IMR-90 (cell line): ENCODE results near the gene CD86. TPM values are rescaled to one million over a fixed set of nuclear protein-coding genes. Genes with fewer than 3 reads are reported as not detected.

Experiments
- ATAC-seq: fragments of 200-7000 bp; cut with Tn5 transposase; 2 replicates; pipeline ENCODE4 v1.9.1; 2020; ENCODE audit warnings: low read depth, mild to moderate bottlenecking, moderate library complexity
- BruUV-seq: library from RNA; stranded (reverse); fragments of 400-500 nt; replicated peaks from 2 replicates; lab custom pipeline; 2021; lab: Mats Ljungman, UMichigan
- CTCF ChIA-PET: fragments of 300-600 bp; formaldehyde crosslinking; extraction: SDS; loops from one replicate; lab custom pipeline; 2021; ENCODE audit warnings: antibody characterized with exemption; lab: Yijun Ruan, JAX
- POLR2A ChIA-PET: fragments of 300-600 bp; sonication (Branson Sonifier 250); formaldehyde crosslinking; loops from one replicate; lab custom pipeline; 2022; ENCODE audit warnings: antibody characterized with exemption; ENCODE audit not compliant: unreplicated experiment; lab: Charles Lee
- DNase-seq: peaks from one replicate; pipeline ENCODE4 v3.0.0; 2013
- H2AFZ ChIP-seq: replicated peaks from 2 replicates; pipeline ENCODE3; 2013; ENCODE audit warnings: low read length, mild to moderate bottlenecking; ENCODE audit not compliant: poor library complexity
- H2AK5ac ChIP-seq: 2 replicates; pipeline ENCODE4 v1.6.1; 2013; ENCODE audit warnings: low read depth, low read length, inconsistent platforms
- H2AK9ac ChIP-seq: replicated peaks from 2 replicates; pipeline ENCODE3; 2013; ENCODE audit warnings: mild to moderate bottlenecking, low read depth, low read length, moderate library complexity; ENCODE audit not compliant: poor library complexity
- H2BK120ac ChIP-seq: 2 replicates; pipeline ENCODE4 v1.6.1; 2013; ENCODE audit warnings: low read depth, low read length, inconsistent platforms
- H2BK15ac ChIP-seq: 3 replicates; pipeline ENCODE4 v1.6.1; 2013; ENCODE audit warnings: low read depth, low read length, inconsistent platforms
- H2BK20ac ChIP-seq: 2 replicates; pipeline ENCODE4 v1.6.1; 2013; ENCODE audit warnings: low read depth, mild to moderate bottlenecking, inconsistent platforms, low read length, moderate library complexity
- H2BK5ac ChIP-seq: 2 replicates; pipeline ENCODE4 v1.6.1; 2013; ENCODE audit warnings: mild to moderate bottlenecking, low read depth, low read length, inconsistent platforms; ENCODE audit not compliant: poor library complexity, severe bottlenecking
- H3K14ac ChIP-seq: replicated peaks from 2 replicates; pipeline ENCODE4 v1.6.1; 2013; ENCODE audit warnings: low read depth, low read length, inconsistent platforms
- H3K18ac ChIP-seq: 2 replicates; pipeline ENCODE4 v1.6.1; 2013; ENCODE audit warnings: low read depth, low read length, control low read depth
- H3K23ac ChIP-seq: 2 replicates; pipeline ENCODE4 v1.6.1; 2013; ENCODE audit warnings: low read depth, low read length, inconsistent platforms
- H3K27ac ChIP-seq: 2 replicates; pipeline ENCODE4 v1.5.1; 2013; ENCODE audit warnings: mild to moderate bottlenecking, control low read depth, low read length; ENCODE audit not compliant: insufficient read depth
- H3K27me3 ChIP-seq: 2 replicates; pipeline ENCODE4 v1.6.1; 2013; ENCODE audit warnings: low read length; ENCODE audit not compliant: control insufficient read depth, insufficient read depth
- H3K36me3 ChIP-seq: 2 replicates; pipeline ENCODE4 v1.6.1; 2013; ENCODE audit warnings: low read length, mixed read lengths; ENCODE audit not compliant: control insufficient read depth, insufficient read depth
- H3K4ac ChIP-seq: 2 replicates; pipeline ENCODE4 v1.6.1; 2013; ENCODE audit warnings: low read depth, low read length, inconsistent platforms
- H3K4me1 ChIP-seq: 2 replicates; pipeline ENCODE4 v1.6.1; 2013; ENCODE audit warnings: low read length, mixed read lengths; ENCODE audit not compliant: control insufficient read depth, insufficient read depth
- H3K4me2 ChIP-seq: 2 replicates; pipeline ENCODE4 v1.6.1; 2013; ENCODE audit warnings: low read depth, mild to moderate bottlenecking, control low read depth, low read length, moderate library complexity
- H3K4me3 ChIP-seq: 2 replicates; pipeline ENCODE4 v1.5.1; 2013; ENCODE audit warnings: low read depth, mild to moderate bottlenecking, control low read depth, low read length, moderate library complexity; ENCODE audit not compliant: insufficient read depth
- H3K56ac ChIP-seq: 2 replicates; pipeline ENCODE4 v1.6.1; 2013; ENCODE audit warnings: low read length, inconsistent platforms; ENCODE audit not compliant: insufficient read depth; ENCODE audit errors: extremely low read depth
- H3K79me1 ChIP-seq, 2 experiments: 2 replicates each; pipeline ENCODE4 v1.6.1; 2013; ENCODE audit warnings: low read length in 2 of 2, inconsistent platforms in 1 of 2, low read depth in 1 of 2
- H3K9ac ChIP-seq: 2 replicates; pipeline ENCODE4 v1.6.1; 2013; ENCODE audit warnings: low read depth, low read length, control low read depth
- H3K9me1 ChIP-seq: 2 replicates; pipeline ENCODE4 v1.6.1; 2013; ENCODE audit warnings: low read length, inconsistent platforms; ENCODE audit not compliant: insufficient read depth
- H3K9me3 ChIP-seq: 2 replicates; pipeline ENCODE4 v1.6.1; 2013; ENCODE audit warnings: low read length; ENCODE audit not compliant: control insufficient read depth, insufficient read depth
- H4K20me1 ChIP-seq: 2 replicates; pipeline ENCODE4 v1.6.1; 2013; ENCODE audit warnings: low read length, inconsistent platforms; ENCODE audit not compliant: insufficient read depth
- H4K5ac ChIP-seq: 2 replicates; pipeline ENCODE4 v1.6.1; 2013; ENCODE audit warnings: mild to moderate bottlenecking, low read depth, low read length, control low read depth
- H4K8ac ChIP-seq, 2 experiments: 2 replicates each; pipeline ENCODE4 v1.6.1; 2013; ENCODE audit warnings: low read depth in 2 of 2, low read length in 2 of 2, control low read depth in 1 of 2, inconsistent platforms in 1 of 2
- H4K91ac ChIP-seq: 2 replicates; pipeline ENCODE4 v1.6.1; 2013; ENCODE audit warnings: low read depth, low read length, inconsistent platforms; ENCODE audit not compliant: insufficient read depth
- BHLHE40 ChIP-seq: fragments of 150-350 bp; IDR thresholded peaks from 2 replicates; pipeline ENCODE4 v1.6.1; 2016; ENCODE audit warnings: mild to moderate bottlenecking, low read depth, low read length
- CEBPB ChIP-seq: IDR thresholded peaks from 2 replicates; pipeline ENCODE4 v1.6.1; 2012; ENCODE audit warnings: low read depth, low read length, improper control_type of control experiment
- MAZ ChIP-seq: IDR thresholded peaks from 2 replicates; pipeline ENCODE4 v1.6.1; 2012; ENCODE audit warnings: low read depth, mild to moderate bottlenecking, low read length, improper control_type of control experiment, moderate library complexity, borderline replicate concordance
- NFE2L2 ChIP-seq: fragments of 150-350 bp; IDR thresholded peaks from 2 replicates; pipeline ENCODE4 v1.6.1; 2016; ENCODE audit warnings: low read depth, mild to moderate bottlenecking, low read length
- WGBS, 2 experiments: methylation state at CpG; one replicate each; pipeline versions ENCODE4 v1.1.5 to v1.1.7; 2013; ENCODE audit warnings: missing lambda C conversion rate in 2 of 2; ENCODE audit not compliant: insufficient read length in 1 of 2; ENCODE audit errors: extremely low coverage in 2 of 2; 5-methylcytosine and 5-hydroxymethylcytosine counted together
- dilution Hi-C: fragments of 300-500 bp; cut with HindIII; formaldehyde crosslinking; loops from one replicate; pipeline ENCODE4 v1.14.3; 2018; ENCODE audit warnings: low sequenced_read_pairs; ENCODE audit not compliant: unreplicated experiment
- in situ Hi-C: fragments of 300-500 bp; cut with MboI; formaldehyde crosslinking; loops from 3 replicates; pipeline ENCODE4 v1.14.3; 2019; ENCODE audit warnings: low sequenced_read_pairs, inconsistent platforms, mixed read lengths
- intact Hi-C: fragments of 100-400 bp; cut with micrococcal nuclease; formaldehyde crosslinking; loops from 2 replicates; pipeline ENCODE4 v1.10.0; 2022
- polyA plus RNA-seq, 3 experiments: library from polyadenylated mRNA; depleted of rRNA; stranded (reverse); fragments of >200 nt; gene quantifications; 2 replicates each; pipeline ENCODE4 v1.2.3, GENCODE V29; 2012; ENCODE audit warnings: low replicate concordance in 1 of 3
- total RNA-seq: library from RNA; depleted of rRNA; stranded (reverse); fragments of >200 nt; gene quantifications from 2 replicates; pipeline ENCODE4 v1.2.3, GENCODE V29; 2012

Gene CD86
- total and polyA plus RNA-seq, 2 of the 4 experiments (the other 2 are of a cell fraction), result not detected

DNA sequence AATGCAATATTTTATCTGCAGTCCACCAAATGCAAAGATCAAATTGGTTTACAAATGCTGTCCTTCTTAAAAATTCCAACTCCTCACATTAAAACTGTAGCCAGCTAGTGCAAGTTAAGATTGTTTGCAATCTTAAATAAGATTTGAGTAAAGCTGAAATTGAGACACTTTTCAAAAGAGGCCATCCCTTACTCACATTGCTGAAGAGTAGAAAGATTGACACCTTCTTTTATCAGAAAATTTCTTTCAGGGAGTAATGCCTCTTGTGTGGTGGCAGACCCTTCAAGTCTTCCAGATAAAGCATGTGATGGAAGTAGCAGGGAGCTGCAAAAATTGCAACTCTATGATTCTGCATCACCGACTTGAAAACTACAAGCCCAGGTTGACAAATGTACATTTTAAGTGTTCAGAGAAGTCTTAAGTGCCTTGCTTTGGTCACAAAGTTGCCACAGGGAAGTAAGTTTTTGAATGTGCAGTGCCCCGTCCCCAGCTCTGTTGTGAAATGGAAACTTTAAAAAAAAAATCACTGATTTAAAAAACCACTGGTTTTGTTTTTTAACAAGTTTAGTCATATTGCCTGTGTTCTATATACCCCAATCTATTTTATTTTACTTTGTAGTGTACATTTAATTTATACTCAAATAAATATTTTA lies 12.6 kb downstream of the CD86 start:
- Histone ChIP-seq H3K23ac (no peak overlapping the region), H3K9me3 (no peaks in the 10 kb centered on the region), H3K4me2 (no peak overlapping the region), H2BK120ac (no peak overlapping the region), H3K79me1 (no peaks in the 10 kb centered on the region), H2AK5ac (no peak overlapping the region), H3K56ac (no peak overlapping the region), H3K36me3 (no peaks in the 10 kb centered on the region), H3K9me1 (no peaks in the 10 kb centered on the region), H4K5ac (no peak overlapping the region), H2AK9ac (no peak overlapping the region), H3K27ac (no peak overlapping the region), H3K27me3 (no peaks in the 10 kb centered on the region), H3K9ac (no peak overlapping the region), H3K14ac (no peak overlapping the region), H3K4ac (no peak overlapping the region), H3K18ac (no peak overlapping the region), H3K4me3 (no peak overlapping the region), H4K8ac (no peak overlapping the region), H2BK15ac (no peak overlapping the region), H2BK5ac (no peak overlapping the region), H4K20me1 (no peaks in the 10 kb centered on the region), H3K4me1 (no peaks in the 10 kb centered on the region), H2AFZ (no peak overlapping the region), H4K91ac (no peak overlapping the region), H2BK20ac (no peak overlapping the region)
- ATAC-seq, result no peak
- WGBS, 2 experiments, result no CpG with 5 or more reads among the region's 2 CpGs
- POLR2A ChIA-PET, result no interaction called here
- CTCF ChIA-PET, result interaction anchor here (0.8 kb wide), 1 partner anchor 9 kb away, joined by 3 read pairs; no protein-coding TSS in a partner anchor
- in situ Hi-C loops, result no loop called here
- no peak for DNase-seq
- dilution Hi-C loops, result no loop called here
- TF ChIP-seq CEBPB (no peak), BHLHE40 (no peak), MAZ (no peak), NFE2L2 (no peak)
- BruUV-seq, result no TSS peak
- intact Hi-C loops, result no loop called here
